ENCODE data around the gene CNKSR1. TPM values are rescaled to one million over a fixed set of nuclear protein-coding genes. Genes with fewer than 3 reads are reported as not detected.

CNKSR1 gene
- total RNA-seq, 2 experiments from 2014 or later = 2.5 TPM

DNA sequence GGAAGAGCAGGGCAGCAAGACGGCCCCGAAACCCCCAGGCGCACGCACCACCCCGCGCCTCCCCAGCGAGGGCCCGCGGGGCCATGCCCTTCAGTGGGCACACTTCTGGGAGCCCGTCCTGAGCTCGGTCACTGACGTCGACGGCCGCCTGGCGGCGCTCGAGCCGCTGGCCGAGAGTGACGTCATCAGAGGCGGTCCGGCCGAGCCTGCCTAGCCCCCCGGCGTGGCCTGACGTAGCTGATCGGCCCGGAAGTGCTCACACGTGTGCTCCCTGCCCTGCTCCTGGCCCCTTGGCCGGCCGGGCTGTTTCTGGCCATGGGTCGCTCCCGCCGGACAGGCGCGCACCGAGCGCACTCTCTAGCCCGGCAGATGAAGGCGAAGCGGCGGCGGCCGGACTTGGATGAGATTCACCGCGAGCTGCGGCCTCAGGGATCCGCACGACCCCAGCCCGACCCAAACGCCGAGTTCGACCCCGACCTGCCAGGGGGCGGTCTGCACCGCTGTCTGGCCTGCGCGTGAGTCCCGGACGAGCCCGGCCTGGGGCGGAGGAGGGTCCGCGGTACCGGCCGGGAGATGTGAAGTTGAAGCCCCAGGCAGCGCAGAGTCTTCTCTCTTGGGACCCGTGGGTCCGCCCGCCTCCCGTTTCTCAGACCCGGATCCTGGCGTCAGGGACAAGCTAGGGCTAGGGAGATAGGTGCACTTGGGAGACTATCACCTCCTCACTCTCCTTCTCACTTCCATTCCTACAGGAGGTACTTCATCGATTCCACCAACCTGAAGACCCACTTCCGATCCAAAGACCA lies 7.4 kb upstream of the CNKSR1 start, which contains the start of gene ZNF593:
TSS of gene ZNF593 (plus strand) at position 240 of the 803 bp plus-strand sequence. CDS start at position 316, 76 bp downstream.
- Histone ChIP-seq H4K20me1 (ENCODE audit: insufficient read depth, low read length) (no peaks in the 10 kb centered on the region), H3K9me2 (ENCODE audit: insufficient read depth, low read length) (no peaks in the 10 kb centered on the region), H3K4me1 (ENCODE audit: insufficient read depth, low read length, poor library complexity, severe bottlenecking) (peaks cover 9% of the 10 kb centered on the region), H3K27ac (ENCODE audit: low read depth, low read length, poor library complexity, severe bottlenecking) (peak within 1 kb of the TSS; percentile 24), H3K4me3 (ENCODE audit: low read depth, low read length, poor library complexity, severe bottlenecking) (peak within 1 kb of the TSS; percentile 81), H3K36me3 (ENCODE audit: insufficient read depth, low read length) (peaks cover 22% of the 10 kb centered on the region), H2AFZ (ENCODE audit: low read length) (peak within 1 kb of the TSS; percentile 44; the same call in 1 of the 2 replicates), H3K79me2 (ENCODE audit: insufficient read depth, low read depth, low read length) (peaks cover 14% of the 10 kb centered on the region), H3K4me2 (ENCODE audit: low read length) (peak within 1 kb of the TSS; percentile 87), H3K9me3 (ENCODE audit: low read length) (no peaks in the 10 kb centered on the region)
- DNase-seq (ENCODE audit: low spot score) = peak; percentile 96
- no TSS peak for BruUV-seq (replicated peaks)
- TF ChIP-seq CTCF (conservative IDR thresholded peaks at IDR 0.05; ENCODE audit: low read length) (peak; percentile 84), EZH2phosphoT487 (IDR thresholded peaks at IDR 0.05; ENCODE audit: borderline replicate concordance, low read depth, low read length) (no peak)
- CTCF ChIA-PET (ENCODE audit: unreplicated experiment) = interaction anchor here (0.5 kb wide), 1 partner anchor 161 kb away, joined by 4 read pairs; no protein-coding TSS in a partner anchor
- intact Hi-C loops (cut with micrococcal nuclease; ENCODE audit: unreplicated experiment) = loop anchor here (1.0 kb wide), 2 partner anchors 59 to 64 kb away; partner anchors contain the start of genes CEP85 and PDIK1L
- POLR2A ChIA-PET = interaction anchor here (0.7 to 0.8 kb wide), 3 partner anchors 57 to 237 kb away, joined by 3 read pairs; partner anchors contain the start of gene CEP85

DNA sequence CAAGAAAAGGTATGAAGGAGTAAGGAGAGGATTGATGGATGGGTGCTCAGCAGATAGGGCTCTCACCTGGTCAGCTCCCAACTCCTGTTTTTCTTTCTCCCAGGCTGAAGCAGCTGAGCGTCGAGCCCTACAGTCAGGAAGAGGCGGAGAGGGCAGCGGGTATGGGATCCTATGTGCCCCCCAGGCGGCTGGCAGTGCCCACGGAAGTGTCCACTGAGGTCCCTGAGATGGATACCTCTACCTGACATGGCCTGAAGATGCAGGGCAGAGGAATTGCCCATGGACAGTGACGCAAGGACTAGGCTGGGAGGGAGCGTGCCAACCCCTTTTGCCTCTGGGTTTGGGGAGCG lies 6.8 kb upstream of the CNKSR1 start:
- BruUV-seq (replicated peaks) = TSS peak; percentile 95
- intact Hi-C loops (cut with micrococcal nuclease; ENCODE audit: unreplicated experiment) = no loop called here
- peaks cover 14% of the 10 kb centered on the region for H3K79me2 ChIP-seq (ENCODE audit: insufficient read depth, low read depth, low read length)

More for the DNA sequence above, 6.8 kb upstream of the CNKSR1 start:
- H3K4me1 ChIP-seq (ENCODE audit: insufficient read depth, low read length, poor library complexity, severe bottlenecking) = peaks cover 9% of the 10 kb centered on the region
- ChIA-PET POLR2A (interaction anchor here (0.8 kb wide), 1 partner anchor 57 kb away, joined by 3 read pairs; no protein-coding TSS in a partner anchor), CTCF (ENCODE audit: unreplicated experiment) (no interaction called here)
- H3K9me2 ChIP-seq (ENCODE audit: insufficient read depth, low read length) = no peaks in the 10 kb centered on the region
- no peak for TF ChIP-seq CTCF (conservative IDR thresholded peaks at IDR 0.05; ENCODE audit: low read length)
- H2AFZ ChIP-seq (ENCODE audit: low read length) = peak overlapping the region; percentile 44; the same call in 1 of the 2 replicates
- no peak for DNase-seq (ENCODE audit: low spot score)
- no peaks in the 10 kb centered on the region for H3K9me3 ChIP-seq (ENCODE audit: low read length)
- peak overlapping the region; percentile 81 for H3K4me3 ChIP-seq (ENCODE audit: low read depth, low read length, poor library complexity, severe bottlenecking)
- H3K36me3 ChIP-seq (ENCODE audit: insufficient read depth, low read length) = peaks cover 22% of the 10 kb centered on the region
- H4K20me1 ChIP-seq (ENCODE audit: insufficient read depth, low read length) = no peaks in the 10 kb centered on the region
- no peak overlapping the region for H3K27ac ChIP-seq (ENCODE audit: low read depth, low read length, poor library complexity, severe bottlenecking)
- H3K4me2 ChIP-seq (ENCODE audit: low read length) = peak overlapping the region; percentile 87

Measured in OCI-LY7 (cell line).